Testis (tissue), 3 donors: Measurements from ENCODE around the gene PTH2. TPM values are rescaled to one million over a fixed set of nuclear protein-coding genes. Genes with fewer than 3 reads are reported as not detected.

Source experiments
- DNase-seq: peaks from one replicate; pipeline ENCODE4 v3.0.0-alpha.2; 2019
- H3K27ac ChIP-seq, 2 donors: fragments of 200-600 bp; sonication (generic); one replicate each; pipeline ENCODE4 v1.5.1; 2019
- H3K27me3 ChIP-seq: fragments of 200-600 bp; sonication (generic); one replicate; pipeline ENCODE4 v1.5.1; 2019
- H3K36me3 ChIP-seq: fragments of 200-600 bp; sonication (generic); one replicate; pipeline ENCODE4 v1.5.1; 2017; ENCODE audit warnings: low read depth; ENCODE audit errors: missing control alignments
- H3K4me1 ChIP-seq: fragments of 200-600 bp; sonication (generic); one replicate; pipeline ENCODE4 v1.5.1; 2019
- H3K4me3 ChIP-seq, 2 donors: fragments of 200-600 bp; sonication (generic); one replicate each; pipeline ENCODE4 v1.5.1; 2017 to 2019
- H3K9me3 ChIP-seq: fragments of 200-600 bp; sonication (generic); one replicate; pipeline ENCODE4 v1.5.1; 2017
- CTCF ChIP-seq, 3 experiments: fragments of 450-650 bp in 2 of 3; fragments of 200-600 bp in 1 of 3; sonication (generic) in 1 of 3; IDR thresholded peaks; one replicate each; pipeline ENCODE4 v1.5.1; 2016 to 2019; ENCODE audit warnings: antibody characterized with exemption in 3 of 3, mild to moderate bottlenecking in 2 of 3, moderate library complexity in 1 of 3
- POLR2A ChIP-seq: fragments of 450-650 bp; IDR thresholded peaks from one replicate; pipeline ENCODE4 v1.6.1; 2017; ENCODE audit warnings: antibody characterized with exemption, mild to moderate bottlenecking, moderate library complexity
- WGBS, 2 donors: methylation state at CpG; one replicate each; pipeline ENCODE4 v1.1.5; 2018; 5-methylcytosine and 5-hydroxymethylcytosine counted together
- intact Hi-C: fragments of 100-400 bp; cut with DNase I; formaldehyde crosslinking; loops from one replicate; pipeline ENCODE4 v1.15.1; 2023; ENCODE audit warnings: low total_unique reads
- polyA plus RNA-seq: library from polyadenylated mRNA; stranded (reverse); fragments of 350-450 nt; fragmentation: Illumina TruSeq; extraction: RNeasy Lipid Tissue Mini Kit (QIAGEN cat#74804); gene quantifications from one replicate; pipeline ENCODE4 v1.2.3, GENCODE V29; 2014; ENCODE audit warnings: low read depth, low replicate concordance; ENCODE audit not compliant: insufficient read depth
- total RNA-seq, 2 donors: library from RNA; depleted of rRNA; stranded (reverse); fragments of >200 nt; gene quantifications; one replicate each; pipeline ENCODE4 v1.2.3, GENCODE V29; 2016

Gene PTH2
- total and polyA plus RNA-seq, 3 donors from 2014 or later, result not detected

GRCh38 chr19:49415810-49416200 lies 7.4 kb downstream of the PTH2 start:
- Histone ChIP-seq H3K4me1 (no peaks in the 10 kb centered on the region), H3K27me3 (no peaks in the 10 kb centered on the region)
- intact Hi-C loops, result no loop called here

GRCh38 chr19:49415102-49415809 lies 8.0 kb downstream of the PTH2 start:
- intact Hi-C loops, result no loop called here
- no peak overlapping the region for H3K4me3 ChIP-seq
- H3K4me1 ChIP-seq, result no peaks in the 10 kb centered on the region
- H3K27me3 ChIP-seq, result no peaks in the 10 kb centered on the region
- no peaks in the 10 kb centered on the region for H3K36me3 ChIP-seq
- 57 to 82% methylated on average over 14 to 15 of the region's 15 CpGs for WGBS, 2 donors
- DNase-seq, result no peak
- no peak overlapping the region for H3K27ac ChIP-seq
- TF ChIP-seq POLR2A, result no peak
- no peak for TF ChIP-seq CTCF (IDR thresholded peaks at IDR 0.05)
- H3K9me3 ChIP-seq, result no peaks in the 10 kb centered on the region

More at GRCh38 chr19:49415810-49416200, 7.4 kb downstream of the PTH2 start:
- no peaks in the 10 kb centered on the region for H3K36me3 ChIP-seq
- H3K4me3 ChIP-seq, result no peak overlapping the region
- DNase-seq, result no peak
- H3K9me3 ChIP-seq, result no peaks in the 10 kb centered on the region
- 82 to 83% methylated on average over 2 of the region's 2 CpGs for WGBS, 2 donors
- H3K27ac ChIP-seq, result no peak overlapping the region
- no peak for TF ChIP-seq POLR2A
- TF ChIP-seq CTCF (IDR thresholded peaks at IDR 0.05), result no peak

- intact Hi-C loops, result no loop called here
- Histone ChIP-seq H3K36me3 (no peaks in the 10 kb centered on the region), H3K27me3 (no peaks in the 10 kb centered on the region), H3K4me1 (no peaks in the 10 kb centered on the region), H3K4me3 (no peak overlapping the region), H3K9me3 (no peaks in the 10 kb centered on the region), H3K27ac (no peak overlapping the region)
- 92 to 100% methylated on average over 3 of the region's 3 CpGs for WGBS, 2 donors
- no peak for DNase-seq
- TF ChIP-seq POLR2A (no peak), CTCF (IDR thresholded peaks at IDR 0.05) (no peak)
These were observed 9.0 kb downstream of the PTH2 start for GRCh38 chr19:49414256-49414655.

GRCh38 chr19:49413348-49413747 lies 9.9 kb downstream of the PTH2 start:
- no peaks in the 10 kb centered on the region for H3K4me1 ChIP-seq
- 65 to 70% methylated on average over 6 to 9 of the region's 9 CpGs for WGBS, 2 donors
- TF ChIP-seq POLR2A (no peak), CTCF (IDR thresholded peaks at IDR 0.05) (no peak)
- H3K36me3 ChIP-seq, result no peaks in the 10 kb centered on the region
- no peak overlapping the region for H3K4me3 ChIP-seq
- intact Hi-C loops, result no loop called here
- H3K27me3 ChIP-seq, result no peaks in the 10 kb centered on the region
- no peaks in the 10 kb centered on the region for H3K9me3 ChIP-seq
- H3K27ac ChIP-seq, result no peak overlapping the region
- DNase-seq, result no peak
